Activated CD4-positive, alpha-beta T cell treated with anti-CD3 and anti-CD28 coated beads for 36 hours (primary cell): ENCODE data around the gene CHCHD1. TPM values are rescaled to one million over a fixed set of nuclear protein-coding genes. Genes with fewer than 3 reads are reported as not detected.
"Not testable (repeated sequence)": the region's sequence is repeated elsewhere in the genome, so short reads cannot be mapped to it uniquely, and the experiment has no call there.

Experiments used
- ATAC-seq: fragments of 200-7000 bp; cut with Tn5 transposase; one replicate; pipeline ENCODE4 v1.10.0; 2021; ENCODE audit warnings: mild to moderate bottlenecking, moderate library complexity
- CTCF ChIA-PET: fragments of 350-600 bp; sonication (Branson Sonifier 250); formaldehyde crosslinking; loops from one replicate; lab custom pipeline; 2021; ENCODE audit warnings: antibody characterized with exemption; lab: Charles Lee
- POLR2A ChIA-PET: fragments of 350-600 bp; sonication (Branson Sonifier 250); formaldehyde crosslinking; loops from one replicate; lab custom pipeline; 2021; ENCODE audit warnings: antibody characterized with exemption, inconsistent platforms; lab: Charles Lee
- DNase-seq: peaks from one replicate; pipeline ENCODE4 v3.0.0-alpha.2; 2020
- H3K27ac Mint-ChIP-seq: one replicate; pipeline ENCODE4 v1.8.0; 2021; ENCODE audit warnings: mixed read lengths
- H3K27me3 Mint-ChIP-seq: one replicate; pipeline ENCODE4 v1.8.0; 2021; ENCODE audit warnings: mixed read lengths
- H3K36me3 Mint-ChIP-seq: one replicate; pipeline ENCODE4 v1.8.0; 2021; ENCODE audit warnings: low read depth, mixed read lengths
- H3K4me1 Mint-ChIP-seq: one replicate; pipeline ENCODE4 v1.8.0; 2021; ENCODE audit warnings: mixed read lengths
- H3K4me3 Mint-ChIP-seq: one replicate; pipeline ENCODE4 v1.8.0; 2021; ENCODE audit warnings: mild to moderate bottlenecking, moderate library complexity, mixed read lengths
- H3K9me3 Mint-ChIP-seq: one replicate; pipeline ENCODE4 v1.8.0; 2021; ENCODE audit warnings: low read depth, mixed read lengths
- intact Hi-C, 2 experiments: fragments of 100-400 bp; cut with DNase I in 1 of 2; cut with micrococcal nuclease in 1 of 2; formaldehyde crosslinking; loops; one replicate each; pipeline versions ENCODE4 v1.14.2 to v1.15.1; 2022 to 2024; cut with DNase I, micrococcal nuclease
- total RNA-seq, 2 experiments: library from RNA; stranded (reverse); gene quantifications; one replicate each; pipeline ENCODE4 v1.2.3, GENCODE V29; 2021

The CHCHD1 gene
- total RNA-seq: 10 to 100 TPM; 12.7 to 37.1 TPM

DNA sequence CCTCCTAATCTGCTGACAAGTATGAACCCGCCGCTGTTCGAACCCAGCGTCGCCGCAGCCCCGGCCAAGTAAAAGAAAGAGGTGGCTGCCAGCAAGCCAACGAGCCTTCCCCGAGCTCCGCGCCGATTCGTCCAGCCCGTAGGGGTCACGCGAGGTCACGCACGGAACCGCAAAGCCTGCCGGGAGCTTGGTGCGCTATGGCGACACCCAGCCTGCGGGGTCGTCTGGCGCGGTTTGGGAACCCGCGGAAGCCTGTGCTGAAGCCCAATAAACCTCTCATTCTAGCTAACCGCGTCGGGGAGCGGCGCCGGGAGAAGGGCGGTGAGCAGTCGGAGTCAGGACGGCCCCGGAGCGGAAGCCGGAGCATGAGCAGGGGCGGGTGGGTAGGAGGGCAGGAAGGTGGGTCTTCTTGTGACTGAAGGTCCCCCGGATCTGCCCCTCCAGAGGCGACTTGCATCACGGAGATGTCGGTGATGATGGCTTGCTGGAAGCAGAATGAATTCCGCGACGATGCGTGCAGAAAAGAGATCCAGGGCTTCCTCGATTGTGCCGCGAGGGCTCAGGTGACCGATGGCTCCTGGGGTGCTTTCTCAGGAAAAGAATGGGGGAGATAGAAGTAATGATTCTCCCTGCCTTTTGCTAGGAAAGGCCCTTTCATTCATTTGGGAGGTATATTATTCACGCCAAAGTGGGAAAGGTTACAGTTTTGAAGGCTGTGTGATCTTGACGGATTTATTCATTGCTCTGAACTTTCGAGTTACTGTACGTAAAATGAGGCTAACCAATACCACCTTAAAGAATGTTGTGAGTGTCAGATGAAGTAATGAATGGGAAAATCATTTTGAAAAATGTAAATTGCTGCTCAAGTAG, at the start of gene CHCHD1:
TSS of gene CHCHD1 (plus strand) at position 170 of the 870 bp plus-strand sequence. CDS start at position 198, 28 bp downstream.
- intact Hi-C loops: loop anchor here (1.0 to 10.0 kb wide), 5 partner anchors 10 to 1333 kb away; partner anchors contain the start of genes PPP3CB (in 1 of the 2) and SAMD8 (in 1 of the 2)
- Mint-ChIP-seq H3K4me1 (peaks cover 51% of the 10 kb centered on the region), H3K9me3 (no peaks in the 10 kb centered on the region), H3K36me3 (peaks cover 18% of the 10 kb centered on the region), H3K4me3 (peak within 1 kb of the TSS; percentile 82), H3K27me3 (no peaks in the 10 kb centered on the region), H3K27ac (peak within 1 kb of the TSS; percentile 97)
- DNase-seq (peak; percentile 97), ATAC-seq (peak; percentile 78)
- CTCF ChIA-PET: interaction anchor here (0.5 to 2.4 kb wide), 7 partner anchors 10 to 97 kb away, joined by 3 to 22 read pairs (median 4); a partner anchor contains a TSS
- POLR2A ChIA-PET: interaction anchor here (0.6 to 1.8 kb wide), 4 partner anchors 9 to 51 kb away, joined by 3 to 5 read pairs (median 3); no protein-coding TSS in a partner anchor

DNA sequence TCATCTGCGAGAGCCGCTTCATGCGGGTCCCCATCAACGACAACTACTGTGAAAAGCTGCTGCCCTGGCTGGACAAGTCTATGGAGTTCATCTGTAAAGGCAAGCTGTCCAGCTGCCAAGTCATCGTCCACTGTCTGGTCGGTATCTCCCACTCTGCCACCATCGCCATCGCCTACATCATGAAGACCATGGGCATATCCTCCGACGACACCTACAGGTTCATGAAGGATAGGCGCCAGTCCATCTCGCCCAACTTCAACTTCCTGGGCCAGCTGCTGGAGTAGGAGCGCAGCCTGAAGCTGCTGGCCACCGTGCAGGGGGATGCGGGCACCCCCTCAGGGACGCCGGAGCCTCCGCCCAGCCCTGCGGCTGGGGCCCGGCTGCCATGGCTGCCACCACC, 49.4 kb upstream of the CHCHD1 start:
- no peak overlapping the region for H3K27ac Mint-ChIP-seq
- intact Hi-C loops: loop anchor here in 1 of 2 experiments (5.0 kb wide), 1 partner anchor 485 kb away; the partner anchor contains the start of gene DNAJC9
- ChIA-PET CTCF (no interaction called here), POLR2A (no interaction called here)
- H3K27me3 Mint-ChIP-seq: no peaks in the 10 kb centered on the region
- DNase-seq: no peak
- peaks cover 9% of the 10 kb centered on the region for H3K36me3 Mint-ChIP-seq
- no peak for ATAC-seq
- H3K4me1 Mint-ChIP-seq: peaks cover 9% of the 10 kb centered on the region
- no peaks in the 10 kb centered on the region for H3K9me3 Mint-ChIP-seq
- peak overlapping the region; percentile 32 for H3K4me3 Mint-ChIP-seq

DNA sequence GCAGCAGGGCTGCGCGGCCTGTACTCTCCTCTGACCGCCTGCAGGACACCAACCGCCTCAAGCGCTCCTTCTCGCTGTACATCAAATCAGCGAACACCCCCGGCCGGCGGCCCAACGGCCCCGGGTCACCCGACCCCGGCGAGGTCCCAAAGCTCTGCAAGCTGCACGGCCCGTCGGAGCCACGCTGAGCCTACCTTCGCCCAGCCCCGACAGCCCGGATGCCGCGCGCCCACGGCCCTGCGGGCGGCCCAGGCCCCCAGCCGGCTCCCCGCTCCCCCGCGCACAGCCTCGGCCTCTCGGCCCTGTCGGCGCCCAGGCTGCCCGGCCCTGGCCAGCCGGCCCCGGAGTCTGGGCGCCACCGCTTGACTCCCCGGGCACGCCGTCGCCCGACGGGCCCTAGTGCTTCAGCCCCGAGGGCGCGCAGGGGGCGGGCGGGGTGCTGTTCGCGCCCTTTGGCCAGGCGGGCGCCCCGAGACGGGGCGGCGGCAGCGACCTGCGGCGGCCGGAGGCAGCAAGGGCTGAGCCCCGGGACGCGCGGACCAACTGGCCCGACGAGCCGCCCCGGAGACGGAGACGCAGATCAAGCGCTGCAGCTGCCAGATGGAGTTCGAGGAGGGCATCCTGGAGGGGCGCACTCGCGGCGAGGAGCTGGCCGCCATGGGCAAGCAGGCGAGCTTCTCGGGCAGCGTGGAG, 48.8 kb upstream of the CHCHD1 start:
- Mint-ChIP-seq H3K4me3 (no peak overlapping the region), H3K4me1 (peaks cover 6% of the 10 kb centered on the region), H3K27ac (no peak overlapping the region), H3K36me3 (peaks cover 6% of the 10 kb centered on the region), H3K27me3 (no peaks in the 10 kb centered on the region), H3K9me3 (no peaks in the 10 kb centered on the region)
- intact Hi-C loops: loop anchor here in 1 of 2 experiments (5.0 kb wide), 1 partner anchor 486 kb away; the partner anchor contains the start of gene DNAJC9
- no peak for ATAC-seq
- ChIA-PET CTCF (interaction anchor here (1.1 kb wide), 1 partner anchor 11 kb away, joined by 6 read pairs; the partner anchor contains the start of gene SEC24C), POLR2A (interaction anchor here (0.6 kb wide), 1 partner anchor 488 kb away, joined by 5 read pairs; no protein-coding TSS in a partner anchor)
- DNase-seq: no peak

DNA sequence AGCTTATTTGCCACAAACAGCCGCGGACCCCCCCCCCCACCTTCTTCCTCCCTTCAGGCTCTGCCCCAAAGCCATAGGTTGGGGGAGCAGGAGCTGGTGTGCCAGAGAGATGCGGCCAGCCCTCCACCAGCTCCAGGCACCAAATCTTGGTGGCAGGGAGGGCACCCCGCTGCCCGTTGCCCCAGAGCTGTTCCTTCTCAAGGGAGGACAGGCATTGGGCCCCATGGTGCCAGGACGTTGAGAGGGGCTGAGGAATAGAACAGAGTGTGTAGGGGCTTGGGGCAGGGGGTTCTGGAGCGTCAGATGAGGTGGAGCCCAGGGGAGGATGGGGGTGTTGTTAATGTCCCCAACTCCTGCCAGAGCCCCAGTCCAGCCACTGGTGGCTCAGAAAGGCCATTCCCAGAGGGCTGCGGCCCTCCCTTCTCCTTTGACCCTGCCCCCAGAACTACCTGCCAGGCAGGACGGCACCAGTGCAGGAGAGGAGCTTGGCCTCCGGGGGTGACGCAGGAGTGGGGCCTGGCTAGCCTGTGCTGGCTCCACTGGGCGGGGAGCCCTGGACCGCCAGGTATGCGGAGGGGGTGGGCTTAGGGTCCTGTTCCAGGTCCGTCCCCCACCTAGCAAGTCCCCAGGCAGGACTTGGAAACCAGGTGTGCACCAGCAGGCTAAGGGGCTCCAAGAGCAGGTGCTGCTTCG, 47.7 kb upstream of the CHCHD1 start:
- intact Hi-C loops: loop anchor here in 1 of 2 experiments (5.0 kb wide), 1 partner anchor 487 kb away; the partner anchor contains the start of gene DNAJC9

DNA sequence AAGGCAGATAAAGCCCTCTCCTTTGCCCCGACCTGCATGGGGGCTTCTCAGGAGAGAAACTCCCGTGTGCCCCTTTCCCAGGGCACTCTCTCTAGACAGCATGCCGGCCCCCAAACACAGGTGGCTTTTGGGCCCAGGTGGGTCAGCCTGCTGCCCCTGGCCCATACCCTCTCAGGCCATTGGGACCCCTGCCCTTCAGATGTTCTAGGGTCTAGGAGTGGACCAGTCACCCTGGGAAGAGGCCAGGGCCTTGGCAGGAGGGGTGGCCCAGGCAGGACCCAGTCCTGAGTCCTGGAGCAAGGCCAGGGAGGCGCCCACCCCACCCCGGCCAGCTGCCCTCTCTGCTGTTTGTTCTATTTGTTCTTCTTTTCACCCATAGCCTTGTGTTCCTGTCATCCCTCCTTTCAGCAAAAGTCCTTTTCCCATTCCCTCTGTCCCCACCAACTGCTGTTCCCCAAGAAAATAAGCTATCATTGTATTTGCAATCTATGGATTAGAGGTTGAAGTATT, 47.0 kb upstream of the CHCHD1 start:
- no peak for ATAC-seq
- POLR2A ChIA-PET: no interaction called here

More for the DNA sequence above, 47.7 kb upstream of the CHCHD1 start:
- Mint-ChIP-seq H3K36me3 (peaks cover 6% of the 10 kb centered on the region), H3K4me1 (peaks cover 4% of the 10 kb centered on the region), H3K27ac (no peak overlapping the region), H3K9me3 (no peaks in the 10 kb centered on the region), H3K27me3 (no peaks in the 10 kb centered on the region), H3K4me3 (no peak overlapping the region)
- POLR2A ChIA-PET: interaction anchor here (0.6 kb wide), 2 partner anchors 19 to 489 kb away, joined by 3 to 5 read pairs; no protein-coding TSS in a partner anchor
- no peak for ATAC-seq
- no peak for DNase-seq
- CTCF ChIA-PET: interaction anchor here (0.6 to 1.1 kb wide), 2 partner anchors 10 to 858 kb away, joined by 3 to 6 read pairs; partner anchors contain the start of gene SEC24C

DNA sequence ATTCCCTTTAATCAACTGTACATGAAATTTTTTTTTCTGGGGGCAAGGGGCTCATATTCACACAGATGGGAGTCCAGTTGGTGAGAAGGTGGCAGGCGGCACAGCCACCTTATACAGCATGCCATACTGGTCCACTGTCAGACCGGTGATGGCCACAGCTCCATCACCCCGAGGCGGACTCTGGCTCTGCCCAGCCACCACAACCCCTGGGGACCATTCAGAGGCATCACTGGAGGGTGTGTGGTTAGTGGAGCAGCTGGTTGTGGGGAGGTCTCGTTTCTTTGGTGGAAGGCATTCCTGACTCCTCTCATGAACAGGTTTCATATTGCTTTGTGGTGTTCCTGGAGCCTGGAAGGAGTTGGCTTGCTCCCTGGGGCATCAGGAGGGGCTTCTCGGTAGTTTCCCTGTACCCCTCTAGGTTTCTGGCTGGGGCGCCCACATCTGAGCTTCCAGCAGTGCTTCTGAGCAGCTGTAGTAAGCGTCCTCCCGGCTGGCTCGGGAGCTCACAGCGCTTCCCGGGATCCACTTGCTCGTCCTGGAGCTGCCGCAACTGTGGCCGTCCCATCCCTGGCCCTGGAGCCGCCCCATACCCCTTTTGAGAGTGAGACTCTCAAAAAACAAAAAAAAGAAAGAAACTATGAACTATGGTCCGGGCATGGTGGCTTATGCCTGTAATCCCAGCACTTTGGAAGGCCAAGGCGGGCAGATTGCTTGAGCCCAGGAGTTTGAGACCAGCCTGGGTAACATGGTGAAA, 41.2 kb upstream of the CHCHD1 start:
- ATAC-seq, POLR2A ChIA-PET, H3K4me3 Mint-ChIP-seq, H3K27me3 Mint-ChIP-seq, H3K27ac Mint-ChIP-seq, H3K36me3 Mint-ChIP-seq, DNase-seq, H3K9me3 Mint-ChIP-seq: not testable (repeated sequence)
- peaks cover 27% of the 10 kb centered on the region for H3K4me1 Mint-ChIP-seq
- intact Hi-C loops: loop anchor here in 1 of 2 experiments (5.0 to 10.0 kb wide), 2 partner anchors 328 to 1386 kb away; partner anchors contain the start of genes ANXA7 and DNAJB12
- CTCF ChIA-PET: interaction anchor here (0.6 kb wide), 1 partner anchor 205 kb away, joined by 4 read pairs; no protein-coding TSS in a partner anchor

More for the DNA sequence above, 47.0 kb upstream of the CHCHD1 start:
- Mint-ChIP-seq H3K27me3 (no peaks in the 10 kb centered on the region), H3K27ac (no peak overlapping the region), H3K9me3 (no peaks in the 10 kb centered on the region), H3K4me3 (no peak overlapping the region), H3K4me1 (peaks cover 4% of the 10 kb centered on the region), H3K36me3 (peaks cover 6% of the 10 kb centered on the region)
- CTCF ChIA-PET: no interaction called here
- intact Hi-C loops: loop anchor here in 1 of 2 experiments (5.0 kb wide), 1 partner anchor 488 kb away; the partner anchor contains the start of gene DNAJC9
- no peak for DNase-seq

DNA sequence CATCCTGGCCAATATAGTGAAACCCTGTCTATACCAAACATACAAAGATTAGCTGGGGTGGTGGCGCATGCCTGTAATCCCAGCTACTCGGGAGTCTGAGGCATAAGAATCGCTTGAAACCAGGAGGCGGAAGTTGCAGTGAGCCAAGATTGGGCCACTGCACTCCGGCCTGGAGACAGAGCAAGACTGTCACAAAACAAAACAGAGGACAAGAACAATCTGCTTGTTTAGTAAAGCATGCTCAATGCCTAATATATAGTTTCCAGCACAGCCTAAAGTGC, 39.5 kb upstream of the CHCHD1 start:
- intact Hi-C loops: loop anchor here in 1 of 2 experiments (5.0 to 10.0 kb wide), 2 partner anchors 330 to 1388 kb away; partner anchors contain the start of genes ANXA7 and DNAJB12
- no peaks in the 10 kb centered on the region for H3K9me3 Mint-ChIP-seq
- H3K27me3 Mint-ChIP-seq: no peaks in the 10 kb centered on the region
- DNase-seq: no peak
- peaks cover 37% of the 10 kb centered on the region for H3K4me1 Mint-ChIP-seq
- CTCF ChIA-PET: interaction anchor here (1.3 to 2.2 kb wide), 3 partner anchors 11 to 137 kb away, joined by 5 to 9 read pairs (median 5); no protein-coding TSS in a partner anchor
- H3K4me3 Mint-ChIP-seq: peak overlapping the region; percentile 95
- POLR2A ChIA-PET: interaction anchor here (2.4 to 3.9 kb wide), 2 partner anchors 12 to 30 kb away, joined by 8 to 28 read pairs; a partner anchor contains a TSS
- peaks cover 4% of the 10 kb centered on the region for H3K36me3 Mint-ChIP-seq
- no peak for ATAC-seq
- no peak overlapping the region for H3K27ac Mint-ChIP-seq

DNA sequence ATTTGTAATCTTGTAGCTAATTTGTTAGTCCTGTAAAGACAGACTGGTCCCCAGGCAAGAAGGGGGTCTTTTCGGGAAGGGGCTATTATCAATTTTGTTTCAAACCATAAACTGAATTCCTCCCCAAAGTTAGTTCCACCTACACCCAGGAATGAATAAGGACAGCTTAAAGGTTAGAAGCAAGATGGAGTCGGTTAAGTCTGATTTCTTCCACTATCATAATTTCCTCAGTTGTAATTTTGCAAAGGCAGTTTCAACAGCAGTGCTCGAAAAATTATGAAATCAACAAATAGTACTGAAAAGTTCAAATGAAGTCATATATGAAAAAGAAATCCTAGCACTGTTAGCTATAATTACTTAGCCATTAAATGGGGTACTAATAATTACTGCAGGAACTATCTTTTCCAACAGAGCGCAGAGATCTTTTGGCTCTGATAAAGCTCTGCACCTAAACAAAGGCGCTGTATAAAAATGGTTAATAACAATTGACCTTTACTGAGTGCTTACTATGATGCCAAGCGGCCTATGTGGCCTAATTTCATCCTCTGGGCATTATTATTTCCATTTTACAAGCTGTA, 38.4 kb upstream of the CHCHD1 start:
- ChIA-PET CTCF (interaction anchor here (0.8 to 2.2 kb wide), 9 partner anchors 10 to 136 kb away, joined by 3 to 9 read pairs (median 5); no protein-coding TSS in a partner anchor), POLR2A (interaction anchor here (0.6 to 3.9 kb wide), 5 partner anchors 13 to 521 kb away, joined by 3 to 28 read pairs (median 3); a partner anchor contains a TSS)
- H3K27ac Mint-ChIP-seq: peak overlapping the region; percentile 100
- DNase-seq (no peak), ATAC-seq (no peak)
- H3K27me3 Mint-ChIP-seq: no peaks in the 10 kb centered on the region
- peak overlapping the region; percentile 95 for H3K4me3 Mint-ChIP-seq
- H3K9me3 Mint-ChIP-seq: no peaks in the 10 kb centered on the region
- intact Hi-C loops: loop anchor here in 1 of 2 experiments (5.0 to 10.0 kb wide), 2 partner anchors 331 to 1389 kb away; partner anchors contain the start of genes ANXA7 and DNAJB12
- peaks cover 38% of the 10 kb centered on the region for H3K4me1 Mint-ChIP-seq
- H3K36me3 Mint-ChIP-seq: peaks cover 6% of the 10 kb centered on the region
